ENCODE data around the gene PRLHR.
"Not testable (repeated sequence)": the region's sequence is repeated elsewhere in the genome, so short reads cannot be mapped to it uniquely, and the experiment has no call there.

PRLHR gene

DNA sequence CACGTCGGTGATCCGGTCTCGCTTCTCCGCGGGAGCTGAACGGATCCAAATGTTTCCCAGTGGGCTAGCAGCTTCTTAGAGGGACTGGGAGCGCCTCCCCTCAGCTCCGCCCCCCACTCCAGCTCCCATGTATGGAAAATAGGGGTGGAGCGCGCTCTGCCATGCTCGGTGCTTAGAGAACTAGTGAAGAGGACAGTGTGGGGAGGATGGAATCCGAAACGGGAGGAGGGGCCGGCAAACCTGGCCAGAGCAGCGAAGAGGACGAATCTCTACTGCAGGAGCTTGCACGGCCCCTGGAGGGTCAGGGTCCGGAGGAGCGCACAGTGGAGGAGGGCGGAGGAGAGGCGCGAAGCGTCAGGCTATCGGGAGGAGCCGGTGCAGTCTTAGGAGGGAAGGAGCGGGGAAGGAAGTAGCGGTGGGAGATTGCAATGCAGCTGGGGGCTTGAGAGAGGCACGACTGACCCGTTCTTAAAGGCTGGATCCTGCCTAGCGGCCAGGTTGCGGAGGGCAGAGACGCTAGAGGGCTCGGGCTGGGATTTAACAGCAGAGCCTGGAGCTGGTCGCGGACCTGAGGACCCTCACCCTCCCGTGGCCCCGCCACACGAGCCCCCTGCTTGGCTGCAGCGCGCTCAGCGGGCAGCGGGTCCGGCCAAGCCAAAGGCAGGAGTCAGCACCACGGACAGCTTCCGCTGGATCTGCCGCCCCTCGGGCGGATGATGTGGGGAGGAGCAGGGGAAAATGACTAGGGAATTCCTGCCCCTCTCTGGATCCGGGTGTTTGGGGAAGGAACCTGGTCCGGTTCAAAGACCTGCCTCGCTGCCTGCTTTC is at the start of gene PRLHR:
TSS of gene PRLHR (minus strand) at position 51 of the 828 bp plus-strand sequence. CDS start 404 bp downstream, outside the sequence.
- DNase-seq (ENCODE audit: low read depth) = no peak

DNA sequence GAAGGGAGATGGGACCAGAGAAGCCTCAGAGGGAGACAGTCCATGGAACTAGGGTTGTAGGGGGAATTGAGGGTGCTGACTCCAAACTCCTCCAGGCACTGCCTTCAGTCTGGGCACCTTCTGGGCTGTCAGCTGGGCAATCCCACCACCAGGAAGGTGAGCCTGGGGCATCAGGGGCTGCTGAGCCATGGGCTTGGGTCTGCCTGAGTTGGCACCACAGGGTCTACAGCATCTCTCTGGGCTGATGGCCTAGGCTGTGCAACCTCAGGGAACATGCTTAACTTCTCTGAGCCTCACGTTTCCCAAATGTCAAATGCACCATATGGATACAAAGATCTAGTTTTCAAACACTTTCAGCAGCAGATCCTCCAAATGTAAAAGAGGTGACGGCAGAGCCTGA is 46.8 kb upstream of the PRLHR start:
- DNase-seq (ENCODE audit: low read depth) = no peak

DNA sequence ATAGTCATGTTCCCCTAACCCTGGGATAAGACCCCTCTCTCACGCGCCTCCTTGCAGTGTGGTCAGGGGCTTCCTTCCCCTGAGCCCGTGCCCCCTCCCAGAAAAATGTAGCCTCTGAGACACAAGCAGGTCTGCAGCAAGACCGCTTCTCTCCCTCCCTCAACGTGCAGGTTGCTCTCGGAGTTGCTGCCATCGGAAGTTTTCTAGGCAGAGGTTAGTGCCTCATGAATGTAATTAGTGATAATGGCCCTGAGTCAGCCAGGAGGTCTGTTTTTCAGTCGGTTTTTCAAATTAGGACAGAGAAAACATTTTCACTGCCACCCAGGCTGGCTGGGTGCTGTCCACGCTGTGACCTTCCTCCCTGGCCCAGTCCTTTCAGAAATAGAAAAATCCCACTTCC is 43.2 kb upstream of the PRLHR start:
- DNase-seq (ENCODE audit: low read depth) = no peak

DNA sequence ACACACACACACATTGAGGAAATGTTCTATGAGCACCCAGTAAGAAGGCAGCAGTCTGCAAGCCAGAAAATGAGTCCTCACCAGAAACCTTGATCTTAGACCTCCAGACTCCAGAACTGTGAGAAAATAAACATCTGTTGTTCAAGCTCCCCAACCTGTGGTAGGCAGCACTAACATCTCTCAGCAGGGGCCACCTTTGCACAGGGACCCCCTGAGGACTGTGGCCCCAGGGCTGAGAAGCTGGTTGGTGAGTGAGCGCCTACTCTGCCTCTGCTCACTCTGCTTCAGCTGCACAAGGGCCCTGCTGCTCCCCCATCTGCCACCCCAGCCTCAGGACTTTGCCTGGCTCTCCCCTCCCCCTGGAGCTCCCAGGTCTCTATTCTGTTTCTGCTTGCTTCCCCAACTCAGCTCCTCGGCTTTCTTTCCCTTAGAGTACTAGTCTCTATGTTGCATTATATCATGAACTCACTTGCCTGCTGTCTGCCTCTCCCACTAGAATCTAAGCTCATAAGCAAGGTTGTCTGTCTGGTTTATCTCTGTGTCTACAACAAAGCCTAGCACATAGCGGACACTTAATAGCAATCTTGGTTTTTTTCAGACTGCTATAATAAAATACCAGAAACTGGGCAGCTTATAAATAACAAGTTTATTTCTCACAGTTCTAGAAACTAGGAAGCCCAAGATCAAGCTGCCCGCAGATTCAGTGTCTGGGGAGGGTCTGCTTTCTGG is 40.4 kb upstream of the PRLHR start:
- no peak for DNase-seq (ENCODE audit: low read depth)

DNA sequence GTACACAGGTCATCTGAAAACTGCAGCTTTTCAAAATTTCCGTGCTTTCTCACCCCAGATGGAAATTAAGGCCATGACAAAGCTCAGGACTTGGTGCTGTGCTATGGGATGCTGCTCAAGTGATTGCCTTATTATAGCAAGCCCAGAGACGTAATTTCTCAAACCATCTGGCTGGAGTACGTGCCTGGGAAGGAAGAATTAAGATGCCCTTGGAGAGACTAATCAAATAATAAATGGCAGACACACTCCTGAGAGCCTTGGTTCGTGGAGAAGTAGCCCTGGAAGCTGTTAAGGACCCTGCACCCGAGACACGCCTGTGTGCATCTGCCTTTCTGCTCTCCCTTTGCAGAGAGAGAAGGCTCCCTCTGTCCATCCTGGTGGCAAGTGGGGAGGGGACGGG is 38.3 kb upstream of the PRLHR start:
- no peak for DNase-seq (ENCODE audit: low read depth)

DNA sequence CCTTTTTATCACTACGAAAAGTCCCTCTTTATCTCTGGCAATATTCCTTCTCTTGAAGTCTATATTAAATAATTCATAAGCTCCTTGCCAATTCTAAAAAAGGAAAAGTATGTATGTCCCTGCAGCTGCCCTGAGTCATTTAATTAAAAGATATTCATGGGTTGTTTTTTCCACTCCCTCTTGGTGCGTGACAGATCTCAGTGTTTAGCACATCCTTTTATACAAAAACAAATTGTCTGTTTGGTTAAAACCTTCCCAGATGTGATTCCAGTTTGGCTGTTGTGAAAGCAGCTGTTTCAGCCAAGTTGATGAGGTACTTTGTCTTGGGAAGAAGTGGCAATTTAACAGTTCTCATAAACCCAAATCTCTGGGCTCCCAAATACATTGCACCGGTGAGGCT is 33.8 kb upstream of the PRLHR start:
- DNase-seq (ENCODE audit: low read depth) = peak; percentile 57

DNA sequence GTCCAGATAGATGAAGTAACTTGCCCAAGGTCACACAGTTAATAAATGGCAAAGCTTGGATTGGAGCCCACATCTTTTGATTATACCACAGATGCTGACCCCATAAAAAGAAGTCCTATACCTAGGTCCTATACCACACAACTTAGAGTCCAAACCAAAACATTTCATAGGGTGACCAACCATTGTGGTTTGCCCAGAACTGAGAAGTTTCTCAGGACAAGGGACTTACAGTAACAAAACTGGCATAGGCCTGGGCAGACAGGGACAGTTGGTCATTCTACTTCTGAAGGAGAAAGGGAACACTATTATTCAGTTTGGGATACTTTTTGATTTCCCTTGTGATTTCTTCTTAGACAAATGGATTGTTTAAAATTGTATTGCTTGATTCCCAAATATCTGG is 32.9 kb upstream of the PRLHR start:
- no peak for DNase-seq (ENCODE audit: low read depth)

DNA sequence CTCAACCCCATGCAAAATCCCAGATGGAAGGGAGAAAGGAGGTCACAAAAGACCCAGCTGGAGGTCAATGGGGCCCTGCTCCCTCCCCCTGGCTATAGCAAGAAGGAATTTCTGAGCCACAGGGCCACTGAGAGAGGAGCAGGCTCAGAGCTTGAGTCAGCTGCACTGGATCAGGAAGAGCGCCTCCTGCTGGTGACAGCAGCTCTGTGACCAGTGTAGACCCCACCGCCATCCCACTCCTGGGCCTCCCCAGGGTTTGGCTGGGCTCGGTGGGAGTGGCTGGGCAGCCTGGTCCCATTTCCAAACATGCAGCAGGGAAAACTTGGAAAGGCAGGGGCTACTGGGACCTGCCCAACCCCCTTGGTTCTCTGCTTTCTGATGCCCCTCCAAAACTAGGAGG is 31.5 kb upstream of the PRLHR start:
- no peak for DNase-seq (ENCODE audit: low read depth)

DNA sequence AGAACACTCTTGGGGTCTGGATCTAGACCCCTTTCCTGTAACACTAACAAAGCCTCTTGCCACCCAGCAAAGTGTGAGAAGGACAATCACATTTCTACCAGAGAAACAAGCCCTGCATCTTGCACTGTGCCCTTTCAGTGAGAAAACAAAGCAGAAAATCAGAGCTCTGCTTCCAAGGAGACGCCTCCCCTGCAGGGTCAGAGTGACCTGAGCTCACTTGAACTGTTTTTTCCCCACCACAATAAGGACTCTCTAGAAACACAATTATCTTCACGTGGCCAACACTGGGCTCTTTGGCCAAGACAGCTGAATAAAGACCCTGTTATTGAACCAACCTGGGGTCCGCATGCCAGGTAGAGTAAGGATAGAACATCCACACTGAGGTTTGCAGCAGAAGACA is 30.1 kb upstream of the PRLHR start:
- no peak for DNase-seq (ENCODE audit: low read depth)

DNA sequence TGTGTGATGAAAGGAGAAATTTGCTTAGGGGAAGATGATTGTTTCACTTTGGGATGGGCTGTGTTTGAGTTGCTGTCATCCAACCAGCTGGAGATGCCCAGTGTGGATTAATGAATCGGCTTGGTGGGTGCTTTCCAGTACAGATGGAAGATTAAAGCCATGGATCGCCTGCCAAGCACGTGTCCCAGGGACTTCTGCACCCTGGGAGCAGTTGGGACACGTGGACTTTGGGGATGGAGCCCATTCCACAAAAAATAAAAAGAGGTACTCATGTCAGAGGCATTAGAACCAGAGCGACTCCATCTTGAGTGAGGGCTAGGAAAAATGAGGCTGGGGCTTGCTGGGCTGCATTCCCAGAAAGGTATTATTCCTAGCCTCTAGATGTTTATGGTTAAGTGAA is 29.3 kb upstream of the PRLHR start:
- DNase-seq (ENCODE audit: low read depth) = no peak

DNA sequence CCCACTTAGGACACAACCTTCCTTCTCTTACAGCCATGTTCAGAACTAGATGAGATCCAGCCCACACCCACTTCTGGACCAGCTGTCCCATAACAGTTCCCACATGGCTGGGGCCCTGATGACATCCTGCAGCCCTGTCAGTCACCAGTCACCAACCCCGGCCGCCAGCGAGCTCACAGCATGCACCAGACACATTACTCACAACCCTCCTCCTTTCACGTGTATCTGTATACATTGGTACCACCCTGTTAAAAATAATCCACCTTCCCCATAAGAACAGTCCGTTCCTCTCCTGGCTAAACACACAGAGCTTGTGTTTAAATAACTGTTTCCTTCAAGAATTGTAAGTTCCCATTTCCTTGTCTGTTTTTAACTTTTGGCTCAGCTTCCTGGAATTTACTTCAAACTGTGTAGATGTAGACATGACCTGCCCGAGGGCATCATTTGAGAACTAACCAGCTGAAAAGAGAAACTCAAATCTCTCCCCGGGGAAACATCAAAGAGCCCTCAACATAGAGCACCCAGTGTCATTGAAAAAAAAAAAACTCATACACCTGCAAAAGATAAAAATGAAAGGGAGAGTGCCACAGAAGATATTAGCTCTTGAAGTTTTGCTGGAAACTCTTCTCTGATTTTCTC is 26.0 kb upstream of the PRLHR start:
- no peak for DNase-seq (ENCODE audit: low read depth)

DNA sequence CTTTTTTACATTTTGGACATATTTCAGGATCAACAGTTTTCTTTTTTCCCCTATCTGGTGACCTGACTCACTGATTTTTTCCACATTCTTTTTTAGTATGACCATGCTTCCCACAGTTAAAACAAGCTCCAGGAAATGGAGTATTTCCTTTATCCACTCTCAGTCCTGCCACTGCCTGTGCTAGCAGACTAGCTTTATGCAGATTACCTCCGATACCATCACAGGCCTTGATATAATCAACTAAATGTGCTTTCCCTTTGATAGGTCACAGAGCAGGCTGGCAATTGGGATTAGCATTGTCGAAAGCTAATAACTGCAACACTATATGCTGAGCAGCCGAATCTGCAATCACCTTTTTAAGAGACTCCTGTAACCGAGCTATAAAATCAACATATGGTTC is 18.4 kb upstream of the PRLHR start:
- not testable (repeated sequence) for DNase-seq (ENCODE audit: low read depth)

DNA sequence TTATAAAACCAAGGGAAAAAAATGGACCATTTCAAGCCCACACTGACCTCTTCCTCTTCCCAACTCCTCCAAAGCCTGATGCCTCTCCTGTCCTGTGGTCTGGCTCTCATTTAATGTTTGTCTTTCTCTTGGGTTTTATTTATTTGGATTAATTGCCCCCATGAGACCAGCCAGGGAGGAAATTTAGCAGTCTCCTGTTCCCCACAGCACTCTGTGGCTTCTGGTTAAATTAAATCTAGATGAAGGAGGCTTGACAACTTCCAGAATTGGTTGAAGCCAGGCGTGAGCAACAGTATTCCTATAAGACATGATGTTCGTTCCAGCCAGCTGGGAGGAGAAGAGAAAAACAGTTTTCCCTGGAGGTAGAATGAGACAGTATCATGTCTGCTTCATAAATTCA is 15.1 kb upstream of the PRLHR start:
- no peak for DNase-seq (ENCODE audit: low read depth)

DNA sequence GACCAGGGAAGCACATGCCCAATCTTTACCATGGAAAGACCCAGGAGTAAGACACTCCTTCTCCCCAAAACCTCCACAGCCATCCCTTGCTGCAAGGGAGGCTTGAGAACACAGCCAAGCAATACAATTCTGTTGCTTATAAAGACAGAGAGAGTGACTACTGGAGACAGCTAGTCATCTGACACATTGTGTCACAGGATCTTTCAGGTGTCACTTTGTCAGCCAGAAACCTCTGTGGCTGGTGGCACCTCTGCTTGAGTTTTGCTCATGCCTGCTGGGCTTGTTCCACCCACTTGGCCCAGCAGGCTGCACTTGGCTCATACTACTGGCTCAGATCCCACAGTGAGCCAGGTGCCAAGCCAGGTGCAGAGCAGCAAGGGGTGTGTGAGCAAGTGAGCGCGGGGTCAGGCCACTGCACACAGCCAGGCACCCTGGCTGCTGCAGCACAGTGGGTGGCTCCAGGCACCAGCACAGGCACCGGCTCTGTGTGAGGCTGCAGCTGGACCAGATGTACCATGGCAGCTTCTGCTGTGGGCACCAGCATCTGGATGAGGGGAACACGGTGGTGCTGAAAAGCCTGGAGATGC is 12.4 kb upstream of the PRLHR start:
- DNase-seq (ENCODE audit: low read depth) = no peak

DNA sequence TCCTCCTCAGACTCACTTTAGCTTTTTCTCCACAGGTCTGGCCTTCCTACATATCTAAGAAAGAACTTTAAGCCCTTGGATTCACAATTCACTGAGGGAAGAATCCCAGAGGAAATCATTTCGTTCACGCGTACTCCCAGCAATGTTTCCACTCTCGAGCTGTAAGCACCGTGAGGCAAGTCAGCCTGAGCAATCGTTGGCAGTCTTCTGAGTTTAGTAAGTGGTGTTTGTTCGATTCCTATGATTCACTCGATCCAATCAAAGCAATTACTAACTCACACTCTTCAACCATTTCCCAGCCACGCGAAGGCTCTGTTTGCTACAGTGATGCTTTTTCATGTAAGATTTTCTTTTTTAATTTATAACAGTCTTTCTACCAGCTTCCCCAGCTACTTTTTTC is 10.2 kb upstream of the PRLHR start:
- no peak for DNase-seq (ENCODE audit: low read depth)

DNA sequence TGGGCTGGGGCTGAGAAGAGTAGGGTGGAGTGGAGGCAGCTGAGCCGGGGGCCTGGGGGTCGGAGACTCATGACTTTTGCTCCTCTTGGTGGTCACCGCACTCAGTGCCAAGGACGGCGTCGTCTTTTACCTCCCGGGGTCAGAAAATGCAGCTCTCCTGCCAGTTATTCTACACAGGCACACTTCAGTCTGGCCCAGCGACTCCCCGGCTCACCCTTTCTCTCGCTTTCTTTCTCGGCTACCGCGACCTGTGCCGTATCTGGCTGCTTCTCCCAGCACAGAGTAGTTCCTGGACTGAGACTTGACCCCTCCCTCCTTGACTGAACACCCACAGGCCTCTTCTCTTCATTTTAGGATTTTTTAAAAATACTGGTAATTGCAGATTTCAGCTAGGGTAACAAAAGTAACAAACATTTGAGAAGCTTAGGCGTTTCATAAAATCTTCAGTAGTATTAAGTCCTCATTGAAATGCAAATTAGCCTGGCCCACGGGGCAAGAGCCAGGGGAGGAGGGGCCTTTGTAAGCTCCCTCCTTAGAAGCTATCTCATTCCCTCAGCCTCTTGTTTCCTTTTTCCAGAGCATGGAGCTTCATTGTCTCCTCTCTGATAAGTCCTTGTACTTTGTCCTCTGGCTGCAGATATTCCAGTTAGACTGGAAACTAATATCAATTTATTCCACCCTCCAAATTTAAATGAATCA is 1.1 kb upstream of the PRLHR start:
- no peak for DNase-seq (ENCODE audit: low read depth)

DNA sequence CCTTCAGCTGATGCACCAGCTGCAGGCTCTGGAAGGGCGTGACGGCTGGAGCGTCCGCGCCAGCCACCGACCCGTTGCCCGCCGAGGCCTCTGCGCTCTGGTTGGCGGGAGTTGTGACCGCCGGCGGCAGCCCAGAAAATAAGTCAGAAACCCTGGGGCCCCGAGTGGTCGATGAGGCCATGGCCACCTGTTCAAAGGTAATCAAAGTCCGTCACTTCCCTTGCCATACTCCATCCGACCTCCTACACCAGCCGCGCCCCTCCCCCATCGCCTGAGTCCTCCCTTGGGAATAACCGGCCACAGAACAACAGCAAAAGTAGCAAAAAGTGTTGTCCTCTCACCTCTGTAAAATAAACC is 406 bp downstream of the PRLHR start:
- no peak for DNase-seq (ENCODE audit: low read depth)

DNA sequence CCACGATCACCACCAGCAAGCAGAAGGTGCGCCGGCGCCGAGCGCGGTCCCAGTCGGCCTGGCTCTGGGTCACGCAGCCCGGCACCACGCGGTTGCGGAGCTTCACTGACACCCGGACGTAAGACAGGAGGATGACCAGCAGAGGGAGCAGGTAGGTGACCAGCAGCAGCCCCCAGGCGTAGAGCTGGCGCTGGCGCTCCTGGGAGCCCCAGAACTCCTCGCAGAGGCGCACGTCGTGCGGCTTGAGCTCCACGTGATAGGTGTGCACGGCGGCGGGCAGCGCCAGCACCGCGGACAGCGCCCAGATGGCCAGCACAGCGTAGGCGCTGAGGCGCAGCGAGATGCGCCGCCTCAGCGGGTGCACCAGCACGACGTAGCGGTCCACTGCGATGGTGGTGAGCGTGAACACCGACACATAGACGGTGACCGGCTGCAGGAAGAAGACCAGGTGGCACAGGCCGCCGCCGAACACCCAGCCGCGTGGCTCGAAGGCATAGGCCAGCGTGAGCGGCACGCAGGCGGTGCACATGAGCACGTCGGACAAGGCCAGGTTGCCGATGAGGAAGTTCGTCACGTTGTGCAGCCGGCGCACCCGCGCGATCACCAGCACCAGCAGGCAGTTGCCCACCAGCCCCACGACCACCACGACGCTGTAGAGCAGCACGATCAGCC is 920 bp downstream of the PRLHR start:
- no peak for DNase-seq (ENCODE audit: low read depth)

DNA sequence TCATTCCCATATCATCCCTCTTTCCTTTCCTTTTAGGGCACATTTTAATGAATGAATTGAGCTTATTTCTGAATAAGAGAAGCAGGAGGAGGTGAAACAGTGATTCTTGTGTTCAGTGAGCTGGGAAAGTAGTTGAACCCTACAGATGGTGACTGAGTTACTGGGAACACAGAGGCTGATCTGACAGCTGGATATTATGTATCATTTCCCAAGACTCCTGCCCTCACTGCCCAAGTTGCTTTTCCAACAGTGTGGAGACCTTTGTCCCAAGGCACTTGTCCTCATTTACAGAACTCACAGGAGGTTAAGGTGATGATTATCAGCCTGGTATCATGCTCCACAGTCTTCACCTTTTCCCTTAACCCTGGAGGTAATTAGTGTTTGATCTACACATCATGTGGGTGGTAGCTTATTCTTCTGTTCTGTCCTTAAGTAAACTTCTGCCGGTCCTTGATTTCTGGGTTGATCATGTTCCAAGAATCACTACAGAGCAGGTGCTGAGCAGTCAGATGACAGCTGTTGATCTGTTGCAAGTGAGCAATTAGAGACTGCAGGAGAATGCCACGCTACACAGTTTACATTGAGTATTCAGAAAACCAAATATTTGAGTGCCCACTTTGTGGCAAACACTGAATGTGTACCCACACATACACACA is 2.6 kb downstream of the PRLHR start:
- no peak for DNase-seq (ENCODE audit: low read depth)

DNA sequence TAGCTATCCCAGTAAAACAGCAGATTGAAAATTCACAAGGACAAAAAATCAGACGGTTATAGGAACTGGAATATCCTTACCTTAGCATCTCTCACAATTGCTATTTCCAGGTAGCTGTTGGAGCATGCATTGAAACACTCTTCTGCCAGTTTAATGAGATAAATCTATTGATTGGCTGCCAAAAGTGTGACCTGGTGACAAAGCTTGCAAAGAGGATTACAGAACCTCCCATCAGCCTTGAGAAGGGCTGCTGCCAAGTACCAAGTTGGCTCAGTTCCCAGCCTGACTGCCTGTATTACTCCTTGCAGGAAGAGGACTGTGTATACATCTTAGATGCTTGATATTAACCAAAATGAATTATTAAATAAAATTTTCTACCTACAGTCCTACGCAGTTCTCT is 5.1 kb downstream of the PRLHR start:
- DNase-seq (ENCODE audit: low read depth) = no peak
